Kidney glomerular epithelial cell (primary cell): ENCODE data around the gene LIMS1.
"Not testable (repeated sequence)": the region's sequence is repeated elsewhere in the genome, so short reads cannot be mapped to it uniquely, and the experiment has no call there.

Experiments
- DNase-seq: peaks from one replicate; lab custom pipeline; 2025; lab: John Stamatoyannopoulos, UW

LIMS1 gene, protein sequence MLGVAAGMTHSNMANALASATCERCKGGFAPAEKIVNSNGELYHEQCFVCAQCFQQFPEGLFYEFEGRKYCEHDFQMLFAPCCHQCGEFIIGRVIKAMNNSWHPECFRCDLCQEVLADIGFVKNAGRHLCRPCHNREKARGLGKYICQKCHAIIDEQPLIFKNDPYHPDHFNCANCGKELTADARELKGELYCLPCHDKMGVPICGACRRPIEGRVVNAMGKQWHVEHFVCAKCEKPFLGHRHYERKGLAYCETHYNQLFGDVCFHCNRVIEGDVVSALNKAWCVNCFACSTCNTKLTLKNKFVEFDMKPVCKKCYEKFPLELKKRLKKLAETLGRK

GRCh38 chr2:108533832-108534583 lies at the start of gene LIMS1:
Gene LIMS1 (plus strand): TSS chr2:108534470. CDS start chr2:108534563, 93 bp downstream.
- DNase-seq = peak; percentile 84

DNA sequence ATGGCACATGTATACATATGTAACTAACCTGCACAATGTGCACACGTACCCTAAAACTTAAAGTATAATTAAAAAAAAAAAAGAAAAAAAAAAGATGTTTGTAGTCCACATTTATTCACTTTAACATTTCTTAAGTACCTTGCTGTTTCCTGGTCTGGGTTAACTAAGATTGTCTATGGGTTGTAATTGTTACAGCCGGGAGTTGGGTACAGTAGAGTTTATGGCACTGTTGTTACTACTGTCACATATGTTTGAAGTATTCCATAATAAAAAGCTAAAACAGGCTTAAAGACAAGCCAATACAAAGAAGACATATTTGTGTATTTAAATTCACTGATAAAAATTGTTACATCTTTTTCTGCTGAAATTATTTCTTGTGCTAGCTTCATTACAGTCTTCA lies 49.0 kb upstream of the LIMS1 start:
- DNase-seq = no peak

GRCh38 chr2:108490506-108491122 lies 43.7 kb upstream of the LIMS1 start:
- DNase-seq = no peak

DNA sequence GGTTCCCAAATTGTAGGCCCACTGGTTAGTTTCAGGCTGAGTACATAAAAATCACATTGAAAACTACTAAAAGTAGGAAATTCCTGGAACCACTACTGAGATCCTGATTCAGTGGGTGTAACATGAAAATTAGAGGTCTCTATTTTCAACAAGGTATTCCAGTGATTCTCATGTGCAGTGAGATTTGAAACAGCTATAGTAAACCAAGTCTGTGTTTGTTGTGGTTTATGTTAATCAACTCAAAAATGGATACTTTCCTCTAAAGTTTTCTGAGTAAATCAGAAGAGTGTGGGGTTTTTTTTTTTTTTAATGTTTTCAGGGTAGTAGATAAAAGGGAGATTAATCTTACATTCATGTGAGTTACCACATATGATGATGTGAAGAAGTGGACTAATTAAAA lies 42.4 kb upstream of the LIMS1 start:
- no peak for DNase-seq

- DNase-seq = peak; percentile 32
These were observed 41.9 kb upstream of the LIMS1 start for GRCh38 chr2:108492364-108492763.

DNA sequence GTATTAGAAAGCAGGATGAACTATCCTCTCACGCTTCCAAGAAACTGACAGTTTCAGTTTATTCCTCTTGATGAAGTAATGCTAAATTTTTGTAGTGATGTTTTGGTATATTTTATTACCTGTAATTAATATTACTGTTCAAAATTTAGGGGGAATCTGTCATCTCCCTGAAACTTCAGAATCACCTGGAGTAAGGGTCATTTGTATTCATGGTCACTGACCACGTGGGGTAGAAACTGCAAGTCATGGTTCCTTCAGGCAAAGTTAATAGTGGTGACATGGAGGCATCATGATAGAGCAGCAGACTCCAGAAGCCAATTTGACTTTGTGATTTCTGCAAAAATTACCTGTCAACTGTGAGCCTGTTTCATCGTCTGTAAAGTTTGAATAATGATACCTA lies 38.1 kb upstream of the LIMS1 start:
- not testable (repeated sequence) for DNase-seq

- DNase-seq = not testable (repeated sequence)
These were observed 26.6 kb upstream of the LIMS1 start for GRCh38 chr2:108507620-108508019.

DNA sequence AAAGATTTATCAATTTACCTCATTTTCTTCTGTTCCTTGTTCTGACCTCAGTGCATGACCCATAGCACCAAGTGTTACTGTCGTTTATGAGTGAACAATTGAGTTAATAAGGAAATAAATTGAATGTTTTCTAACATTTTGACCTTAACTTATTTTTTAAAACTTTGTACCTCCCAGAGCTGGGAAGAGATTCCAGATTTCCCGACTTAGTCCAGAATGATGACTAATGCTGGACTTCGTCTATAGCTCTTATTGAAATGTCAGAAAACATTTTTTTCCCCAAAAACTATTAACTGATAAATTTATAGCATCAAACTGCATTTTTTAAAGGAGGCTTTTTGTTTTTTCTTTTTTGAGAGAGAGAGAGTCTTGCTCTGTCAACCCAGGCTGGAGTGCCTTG lies 21.8 kb upstream of the LIMS1 start:
- not testable (repeated sequence) for DNase-seq

- DNase-seq = not testable (repeated sequence)
These were observed 19.8 kb upstream of the LIMS1 start for GRCh38 chr2:108514478-108514877.

DNA sequence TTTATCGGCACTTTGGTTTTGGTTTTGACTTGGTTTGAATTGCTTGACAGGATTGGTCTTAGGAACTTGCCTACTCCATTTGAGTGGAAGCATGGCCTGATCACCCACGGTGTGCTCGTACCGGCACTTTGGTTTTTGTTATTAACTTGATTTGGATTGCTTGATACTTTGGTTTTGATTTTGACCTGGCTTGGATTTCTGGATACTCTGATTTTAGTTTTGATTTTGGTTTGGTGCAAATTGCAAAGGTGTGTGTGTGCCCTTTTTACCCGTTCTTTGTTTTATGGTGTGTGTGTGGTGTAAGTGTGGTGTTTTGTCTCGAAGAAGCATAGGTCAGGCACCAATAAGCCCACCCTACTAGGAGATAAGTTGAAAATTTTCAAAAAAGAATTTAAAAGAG lies 9.6 kb upstream of the LIMS1 start:
- DNase-seq = not testable (repeated sequence)

DNA sequence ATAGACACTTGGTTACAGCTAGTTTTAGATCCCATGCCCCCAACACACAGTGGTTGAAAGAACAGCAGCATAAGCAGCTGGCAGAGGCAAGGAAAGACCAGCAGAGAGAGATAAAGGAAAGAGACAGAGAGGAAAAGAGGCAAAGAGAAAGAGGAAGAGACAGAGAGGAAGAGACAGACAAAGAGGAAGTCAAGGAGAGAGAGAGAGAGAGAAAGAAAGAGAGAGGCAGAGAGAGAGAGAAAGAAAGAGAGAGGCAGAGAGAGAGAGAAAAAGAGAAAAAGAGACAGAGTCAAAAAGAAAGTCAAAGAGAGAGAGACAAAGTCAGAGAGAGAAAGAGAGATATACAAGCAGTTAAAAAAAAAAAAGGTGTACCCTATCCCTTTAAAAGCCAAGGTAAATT lies 9.0 kb upstream of the LIMS1 start:
- not testable (repeated sequence) for DNase-seq

DNA sequence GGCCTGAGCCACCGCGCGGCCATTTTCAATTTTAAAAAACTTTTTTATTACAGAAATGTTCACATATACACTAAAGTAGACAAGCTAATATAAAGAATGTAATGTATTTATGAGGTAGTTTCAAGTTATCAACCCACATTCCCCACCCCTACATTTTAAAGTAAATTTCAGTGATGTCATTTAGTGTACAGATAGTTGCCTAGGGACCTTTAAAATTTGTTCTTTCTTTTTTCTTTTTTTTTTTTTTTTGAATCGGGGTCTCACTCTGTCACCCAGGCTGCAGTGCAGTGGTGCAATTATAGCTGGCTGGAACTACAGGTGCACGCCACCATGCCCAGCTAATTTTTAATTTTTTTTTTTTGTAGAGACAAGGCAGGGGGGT lies 2.6 kb upstream of the LIMS1 start:
- DNase-seq = no peak

GRCh38 chr2:108534584-108535356 lies 500 bp downstream of the LIMS1 start:
- DNase-seq = peak; percentile 28

DNA sequence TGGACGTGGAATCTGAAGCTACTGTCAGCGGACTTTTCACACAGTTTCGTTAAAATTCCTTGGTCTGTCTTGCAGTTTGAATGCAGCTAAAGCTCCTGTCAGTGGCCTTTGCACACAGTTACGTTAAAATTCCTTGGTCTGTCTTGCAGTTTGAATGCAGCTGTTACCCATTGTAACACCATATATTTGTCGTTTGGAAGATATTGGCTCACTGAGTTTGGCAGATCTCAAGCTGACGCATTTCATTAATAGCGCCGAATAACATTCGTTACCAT lies 1.0 kb downstream of the LIMS1 start:
- DNase-seq = no peak

DNA sequence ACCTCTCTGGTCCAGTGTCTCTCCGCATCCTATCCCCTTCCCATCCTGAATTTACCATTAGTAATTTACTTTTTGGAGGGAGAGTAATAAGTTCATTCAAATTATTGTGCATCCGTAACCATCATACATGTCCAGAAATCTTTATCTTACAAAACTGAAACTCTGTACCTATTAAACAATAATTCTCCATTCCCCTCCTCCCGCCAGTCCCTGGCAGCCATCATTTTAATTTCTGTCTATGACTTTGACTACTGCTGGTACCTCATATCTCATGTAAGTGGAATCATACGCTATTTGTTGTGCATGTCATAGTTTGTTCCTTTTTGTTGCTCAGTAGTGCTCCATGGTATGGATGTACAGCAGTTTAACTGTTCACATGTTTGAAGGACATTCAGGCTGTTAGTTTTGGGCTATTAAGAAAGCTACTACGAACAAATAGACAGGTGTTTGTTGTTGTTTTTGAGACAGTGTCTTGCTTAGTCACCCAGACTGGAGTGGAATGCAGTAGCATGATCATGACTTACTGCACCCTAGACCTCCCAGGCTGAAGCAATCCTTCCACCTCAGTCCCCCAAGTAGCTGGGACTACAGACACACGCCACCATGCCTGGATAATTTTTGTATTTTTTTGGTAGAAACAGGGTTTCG lies 2.0 kb downstream of the LIMS1 start:
- DNase-seq = peak; percentile 53

DNA sequence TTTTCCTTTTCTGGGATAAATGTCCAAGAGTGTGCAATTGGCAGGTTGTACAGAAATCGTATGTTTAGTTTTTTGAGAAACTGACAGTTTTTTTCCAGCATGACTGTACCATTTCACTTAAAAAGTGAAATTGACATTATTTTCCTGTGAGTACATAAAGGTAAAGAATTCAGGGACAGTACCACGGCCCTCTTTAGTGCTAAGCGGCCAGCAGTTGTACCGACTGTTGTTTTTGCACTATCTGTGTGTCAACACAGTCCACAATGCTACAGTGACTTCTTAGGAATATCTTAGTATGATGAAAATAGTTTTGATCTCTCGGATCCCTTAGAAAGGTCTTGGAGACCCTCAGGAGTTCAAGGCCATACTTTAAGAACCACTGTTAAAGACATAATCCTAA lies 2.6 kb downstream of the LIMS1 start:
- DNase-seq = no peak

GRCh38 chr2:108538000-108538625 lies 3.8 kb downstream of the LIMS1 start:
- DNase-seq = no peak

GRCh38 chr2:108541451-108541850 lies 7.2 kb downstream of the LIMS1 start:
- no peak for DNase-seq

- DNase-seq = no peak
These were observed 7.8 kb downstream of the LIMS1 start for GRCh38 chr2:108542071-108542470.

- DNase-seq = no peak
These were observed 13.3 kb downstream of the LIMS1 start for GRCh38 chr2:108547606-108548005.

DNA sequence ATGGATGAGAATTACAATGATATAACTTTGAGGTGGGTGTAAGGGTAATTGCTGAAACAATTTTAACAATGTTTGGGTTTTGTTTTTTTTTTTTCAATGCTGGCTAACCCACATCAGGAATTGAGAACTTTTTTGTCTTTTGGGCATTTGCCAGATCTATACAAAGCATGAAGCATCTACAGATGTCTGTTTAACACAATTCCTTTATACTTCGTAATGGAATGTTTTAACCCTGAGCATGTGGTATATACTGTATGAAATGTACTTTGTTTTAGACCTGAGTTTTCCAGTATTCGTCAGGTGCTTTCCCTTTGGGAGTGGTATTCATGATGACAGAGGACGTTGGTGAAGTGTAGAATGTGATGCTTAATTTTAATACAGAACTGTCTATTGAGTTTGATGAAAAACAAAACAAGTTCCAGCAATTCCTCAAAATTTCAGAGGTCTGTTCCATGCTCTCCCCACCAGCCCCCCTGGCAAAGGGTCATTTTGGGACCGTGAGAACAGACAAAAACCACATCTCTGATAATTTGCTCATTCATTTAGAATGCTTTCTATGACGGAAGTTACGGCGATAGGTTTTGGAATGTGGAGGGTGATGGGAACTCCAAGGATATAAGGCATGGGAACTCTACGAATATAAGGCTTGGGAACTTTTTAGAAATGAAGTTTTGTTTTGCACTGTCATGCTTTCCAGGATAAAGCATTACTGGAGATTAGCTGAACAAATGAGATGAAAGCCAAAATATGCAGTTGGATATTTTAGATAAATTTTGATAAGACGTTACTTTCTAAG lies 14.1 kb downstream of the LIMS1 start:
- DNase-seq = no peak
